Measurements from ENCODE around the gene TET2. TPM values are rescaled to one million over a fixed set of nuclear protein-coding genes. Genes with fewer than 3 reads are reported as not detected.

TET2 gene
- polyA plus RNA-seq, 1 experiment, result 16.2 TPM

DNA sequence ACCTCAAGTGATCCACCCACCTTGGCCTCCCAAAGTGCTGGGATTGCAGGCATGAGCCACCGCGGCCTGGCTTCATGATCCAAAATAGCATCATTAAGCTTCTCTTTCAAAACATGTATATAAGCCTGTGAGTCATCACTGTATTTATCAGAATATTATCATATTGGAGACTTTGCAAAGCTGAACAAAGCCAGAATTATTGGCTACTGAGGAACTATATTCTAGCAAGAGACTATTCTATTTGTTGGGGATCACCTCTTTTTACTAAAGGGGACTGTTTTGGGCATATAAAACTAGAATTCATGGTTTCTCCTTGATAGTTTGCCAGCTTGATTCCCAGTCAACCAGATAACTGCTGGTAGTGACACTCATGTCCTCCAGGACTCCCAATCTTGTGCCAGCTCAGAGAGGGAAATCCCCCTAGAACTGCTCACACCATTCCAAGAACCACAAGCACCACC lies 40.1 kb downstream of the TET2 start:
- DNase-seq (ENCODE audit: low read depth, low spot score), result no peak
- no peak overlapping the region for H3K27ac ChIP-seq (ENCODE audit: low read depth, low read length)
- TF ChIP-seq, protein P1, sequence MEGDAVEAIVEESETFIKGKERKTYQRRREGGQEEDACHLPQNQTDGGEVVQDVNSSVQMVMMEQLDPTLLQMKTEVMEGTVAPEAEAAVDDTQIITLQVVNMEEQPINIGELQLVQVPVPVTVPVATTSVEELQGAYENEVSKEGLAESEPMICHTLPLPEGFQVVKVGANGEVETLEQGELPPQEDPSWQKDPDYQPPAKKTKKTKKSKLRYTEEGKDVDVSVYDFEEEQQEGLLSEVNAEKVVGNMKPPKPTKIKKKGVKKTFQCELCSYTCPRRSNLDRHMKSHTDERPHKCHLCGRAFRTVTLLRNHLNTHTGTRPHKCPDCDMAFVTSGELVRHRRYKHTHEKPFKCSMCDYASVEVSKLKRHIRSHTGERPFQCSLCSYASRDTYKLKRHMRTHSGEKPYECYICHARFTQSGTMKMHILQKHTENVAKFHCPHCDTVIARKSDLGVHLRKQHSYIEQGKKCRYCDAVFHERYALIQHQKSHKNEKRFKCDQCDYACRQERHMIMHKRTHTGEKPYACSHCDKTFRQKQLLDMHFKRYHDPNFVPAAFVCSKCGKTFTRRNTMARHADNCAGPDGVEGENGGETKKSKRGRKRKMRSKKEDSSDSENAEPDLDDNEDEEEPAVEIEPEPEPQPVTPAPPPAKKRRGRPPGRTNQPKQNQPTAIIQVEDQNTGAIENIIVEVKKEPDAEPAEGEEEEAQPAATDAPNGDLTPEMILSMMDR (IDR thresholded peaks at IDR 0.05; ENCODE audit: low read depth, low read length), result no peak
- H3K9me3 ChIP-seq (ENCODE audit: control insufficient read depth, insufficient read depth, low read length), result no peaks in the 10 kb centered on the region
- ChIA-PET CTCF (interaction anchor here (0.6 to 1.3 kb wide), 3 partner anchors 11 to 287 kb away, joined by 4 to 9 read pairs (median 5); partner anchors contain the start of gene PPA2), POLR2A (interaction anchor here (0.9 to 1.1 kb wide), 2 partner anchors 8 to 10 kb away, joined by 3 read pairs; no protein-coding TSS in a partner anchor)
- H3K4me3 ChIP-seq (ENCODE audit: low read depth, low read length), result no peak overlapping the region
- no peaks in the 10 kb centered on the region for H3K27me3 ChIP-seq (ENCODE audit: control insufficient read depth, insufficient read depth, low read length)

DNA sequence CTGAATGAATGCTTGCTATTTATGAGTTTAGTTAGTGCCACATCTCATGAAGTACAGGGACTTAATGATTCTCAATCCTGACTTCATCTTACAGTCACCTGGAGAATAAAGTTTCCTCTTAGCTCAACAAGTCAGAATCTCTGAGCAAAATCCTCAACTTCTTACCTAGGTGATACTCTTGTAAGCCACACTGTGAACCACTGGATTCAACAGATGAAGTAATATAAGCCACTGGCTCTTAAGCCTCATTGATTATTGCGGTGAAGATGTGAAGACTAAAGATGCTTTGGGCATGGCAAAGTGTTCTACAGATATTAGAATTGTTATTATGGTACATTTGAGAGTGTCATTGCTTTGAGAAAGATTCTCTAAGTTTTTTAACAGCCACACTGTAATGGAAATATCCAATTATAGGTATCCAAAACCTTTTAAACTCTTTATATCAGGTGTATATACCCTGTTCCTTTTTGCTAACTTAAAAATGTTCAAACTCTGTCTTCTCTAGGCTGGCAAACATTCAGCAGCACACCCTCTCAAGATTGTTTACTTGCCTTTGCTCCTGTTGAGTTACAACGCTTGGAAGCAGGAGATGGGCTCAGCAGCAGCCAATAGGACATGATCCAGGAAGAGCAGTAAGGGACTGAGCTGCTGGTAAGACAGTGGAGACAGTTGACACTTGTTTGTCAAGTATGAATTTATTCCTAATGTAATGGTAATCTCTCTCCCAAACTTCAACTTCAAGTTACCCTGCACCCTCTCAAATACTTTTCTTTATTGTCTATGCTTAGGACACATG lies 43.4 kb downstream of the TET2 start:
- Histone ChIP-seq H3K27ac (ENCODE audit: low read depth, low read length) (no peak overlapping the region), H3K9me3 (ENCODE audit: control insufficient read depth, insufficient read depth, low read length) (no peaks in the 10 kb centered on the region), H3K4me3 (ENCODE audit: low read depth, low read length) (no peak overlapping the region), H3K27me3 (ENCODE audit: control insufficient read depth, insufficient read depth, low read length) (no peaks in the 10 kb centered on the region)
- DNase-seq (ENCODE audit: low read depth, low spot score), result no peak
- ChIA-PET CTCF (interaction anchor here (1.1 kb wide), 1 partner anchor 197 kb away, joined by 3 read pairs; no protein-coding TSS in a partner anchor), POLR2A (no interaction called here)
- TF ChIP-seq, protein P1 (IDR thresholded peaks at IDR 0.05; ENCODE audit: low read depth, low read length), result no peak

- Histone ChIP-seq H3K9me3 (ENCODE audit: control insufficient read depth, insufficient read depth, low read length) (no peaks in the 10 kb centered on the region), H3K27me3 (ENCODE audit: control insufficient read depth, insufficient read depth, low read length) (no peaks in the 10 kb centered on the region), H3K27ac (ENCODE audit: low read depth, low read length) (no peak overlapping the region), H3K4me3 (ENCODE audit: low read depth, low read length) (no peak overlapping the region)
- no peak for DNase-seq (ENCODE audit: low read depth, low spot score)
- ChIA-PET POLR2A (interaction anchor here (0.7 kb wide), 1 partner anchor 127 kb away, joined by 4 read pairs; no protein-coding TSS in a partner anchor), CTCF (no interaction called here)
- TF ChIP-seq, protein P1 (IDR thresholded peaks at IDR 0.05; ENCODE audit: low read depth, low read length), result no peak
These were observed 45.0 kb downstream of the TET2 start for GRCh38 chr4:105191621-105192210.

DNA sequence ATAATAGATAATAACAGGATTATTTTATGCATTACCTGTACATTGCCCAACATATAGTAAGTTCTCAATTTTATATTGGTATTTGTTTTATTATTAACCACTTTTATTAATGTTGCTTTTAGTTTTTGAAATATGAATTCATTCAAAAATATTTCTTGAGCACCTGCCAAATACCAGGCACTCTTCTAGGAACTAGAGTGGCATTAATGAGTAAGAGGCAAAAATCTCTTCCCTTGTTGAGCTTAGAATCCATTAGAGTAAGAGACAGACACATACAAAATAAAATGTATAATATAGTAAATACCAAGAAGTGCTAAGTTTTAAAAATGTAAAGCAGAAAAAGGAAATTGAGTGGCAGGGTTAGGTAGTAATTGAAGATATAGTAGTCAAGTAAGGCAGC lies 45.8 kb downstream of the TET2 start:
- ChIA-PET POLR2A (interaction anchor here (0.7 kb wide), 1 partner anchor 126 kb away, joined by 4 read pairs; no protein-coding TSS in a partner anchor), CTCF (interaction anchor here (0.5 kb wide), 1 partner anchor 21 kb away, joined by 6 read pairs; no protein-coding TSS in a partner anchor)
- no peaks in the 10 kb centered on the region for H3K9me3 ChIP-seq (ENCODE audit: control insufficient read depth, insufficient read depth, low read length)
- DNase-seq (ENCODE audit: low read depth, low spot score), result no peak
- H3K27ac ChIP-seq (ENCODE audit: low read depth, low read length), result no peak overlapping the region
- TF ChIP-seq, protein P1 (IDR thresholded peaks at IDR 0.05; ENCODE audit: low read depth, low read length), result no peak
- H3K4me3 ChIP-seq (ENCODE audit: low read depth, low read length), result no peak overlapping the region
- H3K27me3 ChIP-seq (ENCODE audit: control insufficient read depth, insufficient read depth, low read length), result no peaks in the 10 kb centered on the region

DNA sequence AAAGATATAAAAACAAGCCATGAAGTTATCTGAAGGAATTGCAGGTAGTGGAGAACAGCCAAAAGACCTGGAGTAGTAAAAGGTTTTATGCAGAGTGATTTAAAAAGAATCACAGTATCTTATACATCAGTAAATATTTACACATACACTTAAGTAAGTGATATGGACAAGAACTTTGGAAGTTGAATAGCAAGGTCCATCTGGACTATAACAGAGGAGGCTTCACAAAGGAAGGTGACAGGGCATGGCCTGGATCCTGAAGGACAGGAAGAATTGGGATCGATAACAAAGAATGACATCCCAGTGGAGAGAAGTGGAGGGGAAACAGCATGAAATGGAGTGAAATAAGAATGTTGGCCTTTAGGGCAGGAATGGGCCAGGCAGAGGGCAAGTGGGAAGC lies 46.2 kb downstream of the TET2 start:
- H3K4me3 ChIP-seq (ENCODE audit: low read depth, low read length), result no peak overlapping the region
- no peaks in the 10 kb centered on the region for H3K27me3 ChIP-seq (ENCODE audit: control insufficient read depth, insufficient read depth, low read length)
- H3K27ac ChIP-seq (ENCODE audit: low read depth, low read length), result no peak overlapping the region
- TF ChIP-seq, protein P1 (IDR thresholded peaks at IDR 0.05; ENCODE audit: low read depth, low read length), result no peak
- POLR2A ChIA-PET, result no interaction called here
- CTCF ChIA-PET, result interaction anchor here (0.7 kb wide), 1 partner anchor 42 kb away, joined by 3 read pairs; no protein-coding TSS in a partner anchor
- no peak for DNase-seq (ENCODE audit: low read depth, low spot score)
- no peaks in the 10 kb centered on the region for H3K9me3 ChIP-seq (ENCODE audit: control insufficient read depth, insufficient read depth, low read length)

Measured in AG04450 (cell line).